ENCODE data around the gene ANO2.

DNA sequence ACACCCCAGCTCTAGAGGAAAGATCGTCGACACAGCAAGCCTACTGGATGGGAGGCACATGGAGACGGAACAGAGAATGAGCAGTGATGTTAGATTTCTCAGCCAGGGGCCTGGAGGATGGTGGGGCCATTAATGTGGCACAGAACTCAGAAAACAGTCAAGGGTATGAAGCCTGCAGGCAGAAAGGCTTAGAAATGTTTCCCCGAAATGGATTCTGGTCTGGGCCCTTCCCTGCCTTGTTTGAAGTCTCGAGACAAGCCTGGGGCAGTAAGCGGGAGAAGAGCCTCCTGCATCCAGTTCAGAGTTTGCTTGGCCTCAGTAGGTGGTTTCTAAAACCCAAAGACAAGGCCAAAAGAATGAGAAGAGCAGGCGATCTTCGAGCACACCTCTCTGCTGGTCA is 354.7 kb downstream of the ANO2 start:
- TF ChIP-seq, protein P1, sequence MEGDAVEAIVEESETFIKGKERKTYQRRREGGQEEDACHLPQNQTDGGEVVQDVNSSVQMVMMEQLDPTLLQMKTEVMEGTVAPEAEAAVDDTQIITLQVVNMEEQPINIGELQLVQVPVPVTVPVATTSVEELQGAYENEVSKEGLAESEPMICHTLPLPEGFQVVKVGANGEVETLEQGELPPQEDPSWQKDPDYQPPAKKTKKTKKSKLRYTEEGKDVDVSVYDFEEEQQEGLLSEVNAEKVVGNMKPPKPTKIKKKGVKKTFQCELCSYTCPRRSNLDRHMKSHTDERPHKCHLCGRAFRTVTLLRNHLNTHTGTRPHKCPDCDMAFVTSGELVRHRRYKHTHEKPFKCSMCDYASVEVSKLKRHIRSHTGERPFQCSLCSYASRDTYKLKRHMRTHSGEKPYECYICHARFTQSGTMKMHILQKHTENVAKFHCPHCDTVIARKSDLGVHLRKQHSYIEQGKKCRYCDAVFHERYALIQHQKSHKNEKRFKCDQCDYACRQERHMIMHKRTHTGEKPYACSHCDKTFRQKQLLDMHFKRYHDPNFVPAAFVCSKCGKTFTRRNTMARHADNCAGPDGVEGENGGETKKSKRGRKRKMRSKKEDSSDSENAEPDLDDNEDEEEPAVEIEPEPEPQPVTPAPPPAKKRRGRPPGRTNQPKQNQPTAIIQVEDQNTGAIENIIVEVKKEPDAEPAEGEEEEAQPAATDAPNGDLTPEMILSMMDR (IDR thresholded peaks at IDR 0.05 in 4 of 5, conservative IDR thresholded peaks at IDR 0.05 in 1 of 5): no peak
- no peak for TF ChIP-seq POLR2A (IDR thresholded peaks at IDR 0.05)
